Osteoblast (primary cell): ENCODE data around the gene ABLIM1. TPM values are rescaled to one million over a fixed set of nuclear protein-coding genes. Genes with fewer than 3 reads are reported as not detected.

Source experiments
- DNase-seq: peaks from one replicate; pipeline ENCODE4 v3.0.0; 2011; ENCODE audit warnings: low spot score, mixed read lengths; ENCODE audit not compliant: insufficient read length; ENCODE audit errors: missing footprints
- H2AFZ ChIP-seq: 2 replicates; pipeline ENCODE4 v1.6.0; 2011; ENCODE audit warnings: mild to moderate bottlenecking, low read length
- H3K27ac ChIP-seq: 2 replicates; pipeline ENCODE4 v1.5.1; 2011; ENCODE audit warnings: mild to moderate bottlenecking, low read depth, low read length, moderate library complexity
- H3K27me3 ChIP-seq: 2 replicates; pipeline ENCODE4 v1.6.0; 2012; ENCODE audit warnings: mild to moderate bottlenecking, control low read depth, inconsistent platforms, low read length, moderate library complexity; ENCODE audit not compliant: insufficient read depth
- H3K36me3 ChIP-seq: 2 replicates; pipeline ENCODE4 v1.5.1; 2011; ENCODE audit warnings: mild to moderate bottlenecking, low read length, control low read depth, moderate library complexity; ENCODE audit not compliant: insufficient read depth
- H3K4me1 ChIP-seq: 2 replicates; pipeline ENCODE4 v1.5.1; 2011; ENCODE audit warnings: mild to moderate bottlenecking, low read length, control low read depth, moderate library complexity; ENCODE audit not compliant: insufficient read depth
- H3K4me2 ChIP-seq: 2 replicates; pipeline ENCODE4 v1.6.0; 2011; ENCODE audit warnings: mild to moderate bottlenecking, low read length; ENCODE audit not compliant: insufficient read depth
- H3K4me3 ChIP-seq: fragments of 200-600 bp; sonication (generic); 3 replicates; pipeline ENCODE4 v1.5.1; 2012; ENCODE audit warnings: mild to moderate bottlenecking, low read length, inconsistent platforms; ENCODE audit not compliant: insufficient read depth
- H3K79me2 ChIP-seq: 2 replicates; pipeline ENCODE4 v1.6.0; 2012; ENCODE audit warnings: mild to moderate bottlenecking, low read length, control low read depth, inconsistent platforms; ENCODE audit not compliant: insufficient read depth
- H3K9me3 ChIP-seq: 2 replicates; pipeline ENCODE4 v1.5.1; 2011; ENCODE audit warnings: low read depth, low read length, control low read depth
- H4K20me1 ChIP-seq: 2 replicates; pipeline ENCODE4 v1.6.0; 2012; ENCODE audit warnings: mild to moderate bottlenecking, low read length, control low read depth; ENCODE audit not compliant: insufficient read depth
- total RNA-seq: library from RNA; depleted of rRNA; stranded (reverse); fragments of >200 nt; gene quantifications from 2 replicates; pipeline ENCODE4 v1.2.3, GENCODE V29; 2012
- TF ChIP-seq, protein P1 (sequence below): IDR thresholded peaks from 2 replicates; pipeline ENCODE4 v1.5.1; 2011; ENCODE audit warnings: mild to moderate bottlenecking, low read depth, low read length, moderate library complexity; ENCODE audit errors: extremely low read depth

Gene ABLIM1
- total RNA-seq, 1 donor: 11.2 TPM

DNA sequence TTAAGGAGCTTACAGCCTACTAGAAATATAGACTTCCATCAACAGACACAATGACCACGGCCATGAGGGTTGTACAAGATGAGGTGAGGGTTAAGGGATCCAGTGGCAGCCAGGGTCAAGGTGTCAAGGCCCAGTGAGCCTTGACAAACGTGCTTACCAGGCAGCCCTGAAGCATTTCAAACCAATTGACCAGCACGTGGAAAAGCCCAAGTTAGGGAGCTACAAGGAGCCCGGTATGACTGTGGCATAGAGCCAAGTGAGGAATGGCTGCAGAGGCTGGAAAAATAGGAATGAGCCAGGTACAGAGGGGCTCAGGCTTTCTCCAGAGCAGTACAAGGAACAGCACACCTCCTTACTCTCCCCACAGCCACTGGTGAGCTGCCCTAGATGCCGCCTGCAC lies 266.5 kb downstream of the ABLIM1 start:
- H3K9me3 ChIP-seq: no peaks in the 10 kb centered on the region
- no peak overlapping the region for H3K4me3 ChIP-seq
- H3K27me3 ChIP-seq: peaks cover 5% of the 10 kb centered on the region
- no peak overlapping the region for H2AFZ ChIP-seq
- H3K79me2 ChIP-seq: no peaks in the 10 kb centered on the region
- TF ChIP-seq, protein P1, sequence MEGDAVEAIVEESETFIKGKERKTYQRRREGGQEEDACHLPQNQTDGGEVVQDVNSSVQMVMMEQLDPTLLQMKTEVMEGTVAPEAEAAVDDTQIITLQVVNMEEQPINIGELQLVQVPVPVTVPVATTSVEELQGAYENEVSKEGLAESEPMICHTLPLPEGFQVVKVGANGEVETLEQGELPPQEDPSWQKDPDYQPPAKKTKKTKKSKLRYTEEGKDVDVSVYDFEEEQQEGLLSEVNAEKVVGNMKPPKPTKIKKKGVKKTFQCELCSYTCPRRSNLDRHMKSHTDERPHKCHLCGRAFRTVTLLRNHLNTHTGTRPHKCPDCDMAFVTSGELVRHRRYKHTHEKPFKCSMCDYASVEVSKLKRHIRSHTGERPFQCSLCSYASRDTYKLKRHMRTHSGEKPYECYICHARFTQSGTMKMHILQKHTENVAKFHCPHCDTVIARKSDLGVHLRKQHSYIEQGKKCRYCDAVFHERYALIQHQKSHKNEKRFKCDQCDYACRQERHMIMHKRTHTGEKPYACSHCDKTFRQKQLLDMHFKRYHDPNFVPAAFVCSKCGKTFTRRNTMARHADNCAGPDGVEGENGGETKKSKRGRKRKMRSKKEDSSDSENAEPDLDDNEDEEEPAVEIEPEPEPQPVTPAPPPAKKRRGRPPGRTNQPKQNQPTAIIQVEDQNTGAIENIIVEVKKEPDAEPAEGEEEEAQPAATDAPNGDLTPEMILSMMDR: no peak
- no peak for DNase-seq
- H4K20me1 ChIP-seq: no peaks in the 10 kb centered on the region
- no peaks in the 10 kb centered on the region for H3K4me1 ChIP-seq
- H3K4me2 ChIP-seq: no peak overlapping the region
- no peaks in the 10 kb centered on the region for H3K36me3 ChIP-seq
- no peak overlapping the region for H3K27ac ChIP-seq

DNA sequence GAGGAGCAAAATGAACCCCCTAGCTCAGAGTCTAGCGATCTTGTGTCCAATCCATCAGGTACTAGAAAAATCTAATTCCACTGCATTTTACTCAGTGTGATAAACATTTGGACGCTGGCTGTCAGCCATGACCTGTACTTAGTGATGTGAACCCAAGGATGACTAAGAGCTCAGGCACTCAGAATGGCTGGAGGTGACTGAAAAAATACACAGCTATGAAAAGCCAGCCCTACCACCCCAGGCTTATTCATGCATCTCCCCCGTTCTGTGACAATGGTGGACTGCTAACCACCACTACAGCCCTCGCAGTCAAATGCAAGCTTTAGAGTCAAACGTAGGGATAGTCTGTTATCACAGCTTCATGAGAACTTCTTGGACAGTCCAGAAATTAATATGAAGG lies 268.6 kb downstream of the ABLIM1 start:
- Histone ChIP-seq H3K27me3 (no peaks in the 10 kb centered on the region), H3K27ac (no peak overlapping the region), H3K4me3 (no peak overlapping the region), H3K9me3 (no peaks in the 10 kb centered on the region), H2AFZ (no peak overlapping the region), H3K79me2 (no peaks in the 10 kb centered on the region), H3K4me1 (no peaks in the 10 kb centered on the region), H4K20me1 (no peaks in the 10 kb centered on the region), H3K36me3 (no peaks in the 10 kb centered on the region), H3K4me2 (no peak overlapping the region)
- TF ChIP-seq, protein P1: no peak
- no peak for DNase-seq

DNA sequence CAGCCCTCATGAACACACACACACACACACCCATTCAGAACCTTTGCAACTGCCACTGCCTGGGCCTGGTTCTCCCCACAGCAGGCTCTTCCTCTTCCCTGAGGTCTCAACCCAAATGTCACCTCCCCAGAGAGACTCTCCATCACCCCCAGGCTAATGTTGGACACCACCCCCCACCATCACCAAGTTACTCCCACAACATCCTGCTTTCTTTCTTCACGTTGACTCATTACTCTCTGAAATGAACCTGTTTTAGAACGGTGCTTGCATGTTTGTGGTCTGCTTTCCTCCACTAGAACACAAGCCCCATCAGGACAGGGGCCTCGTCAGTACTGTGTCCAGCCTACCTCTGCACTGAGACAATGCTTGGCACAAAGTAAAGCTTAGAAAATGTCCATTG lies 269.8 kb downstream of the ABLIM1 start:
- Histone ChIP-seq H3K27ac (no peak overlapping the region), H3K4me1 (no peaks in the 10 kb centered on the region), H4K20me1 (no peaks in the 10 kb centered on the region), H3K27me3 (no peaks in the 10 kb centered on the region), H3K79me2 (no peaks in the 10 kb centered on the region), H3K36me3 (no peaks in the 10 kb centered on the region), H3K9me3 (no peaks in the 10 kb centered on the region), H2AFZ (no peak overlapping the region), H3K4me3 (no peak overlapping the region), H3K4me2 (no peak overlapping the region)
- TF ChIP-seq, protein P1: no peak
- DNase-seq: no peak

DNA sequence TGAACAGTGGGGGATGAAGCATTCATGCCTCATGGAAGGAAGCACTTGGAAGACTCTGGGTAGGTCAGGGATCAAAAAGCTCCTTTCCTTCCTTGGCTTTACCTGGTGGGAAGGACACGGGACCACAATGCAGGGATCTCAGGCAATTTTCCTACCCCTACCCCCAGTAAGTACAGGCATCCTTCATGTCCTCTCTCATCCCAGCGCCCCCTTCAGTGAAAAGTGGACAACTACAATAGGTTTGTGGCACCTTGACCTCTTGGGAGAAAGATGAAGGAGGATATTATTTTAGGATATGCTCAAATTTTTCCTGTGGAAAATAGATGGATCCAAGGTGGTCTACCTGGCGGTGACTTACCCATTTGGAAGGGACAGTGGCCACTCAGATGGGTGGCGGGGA lies 270.3 kb downstream of the ABLIM1 start:
- TF ChIP-seq, protein P1: no peak
- DNase-seq: no peak
- Histone ChIP-seq H3K4me3 (no peak overlapping the region), H3K4me2 (no peak overlapping the region), H2AFZ (no peak overlapping the region), H3K27me3 (no peaks in the 10 kb centered on the region), H3K36me3 (no peaks in the 10 kb centered on the region), H4K20me1 (no peaks in the 10 kb centered on the region), H3K4me1 (no peaks in the 10 kb centered on the region), H3K79me2 (no peaks in the 10 kb centered on the region), H3K27ac (no peak overlapping the region), H3K9me3 (no peaks in the 10 kb centered on the region)
